Endothelial cell of umbilical vein (primary cell): ENCODE measurements around the gene MTG1. TPM values are rescaled to one million over a fixed set of nuclear protein-coding genes. Genes with fewer than 3 reads are reported as not detected.

ENCODE experiments used
- BruUV-seq: library from RNA; stranded (reverse); fragments of 400-500 nt; replicated peaks from 2 replicates; lab custom pipeline; 2021; lab: Mats Ljungman, UMichigan
- CTCF ChIA-PET: fragments of 300-600, 350-600 bp; sonication (Branson Sonifier 250); formaldehyde crosslinking; loops from one replicate; lab custom pipeline; 2021; ENCODE audit warnings: antibody characterized with exemption, inconsistent platforms; lab: Charles Lee
- POLR2A ChIA-PET: fragments of 300-600, 350-600 bp; sonication (Branson Sonifier 250); formaldehyde crosslinking; loops from one replicate; lab custom pipeline; 2021; ENCODE audit warnings: antibody characterized with exemption, inconsistent platforms; lab: Charles Lee
- DNase-seq: peaks from one replicate; pipeline ENCODE4 v3.0.0-alpha.2; 2011; ENCODE audit warnings: low read depth, low spot score
- FAIRE-seq: peaks from 2 replicates; lab custom pipeline; 2011; peaks lifted over from hg19 to GRCh38; lab: Jason Lieb, UNC
- H2AFZ ChIP-seq: 2 replicates; pipeline ENCODE4 v1.6.0; 2012; ENCODE audit warnings: low read depth, low read length, control low read depth, inconsistent platforms
- H3K27ac ChIP-seq: 2 replicates; pipeline ENCODE4 v1.5.1; 2011; ENCODE audit warnings: low read depth, mild to moderate bottlenecking, control low read depth, low read length, moderate library complexity; ENCODE audit not compliant: insufficient read depth
- H3K27me3 ChIP-seq, 2 experiments: 2 replicates each; pipeline versions ENCODE4 v1.6.0 to v1.6.1; 2011; ENCODE audit warnings: low read length in 2 of 2, mixed read lengths in 1 of 2; ENCODE audit not compliant: control insufficient read depth in 2 of 2, insufficient read depth in 2 of 2
- H3K36me3 ChIP-seq, 2 experiments: 2 replicates in 1 of 2; 3 replicates in 1 of 2; pipeline ENCODE4 v1.5.1; 2011; ENCODE audit warnings: low read length in 2 of 2, mild to moderate bottlenecking in 1 of 2, moderate library complexity in 1 of 2; ENCODE audit not compliant: control insufficient read depth in 2 of 2, insufficient read depth in 2 of 2; ENCODE audit errors: extremely low read depth in 1 of 2
- H3K4me1 ChIP-seq: 3 replicates; pipeline ENCODE4 v1.5.1; 2011; ENCODE audit warnings: mild to moderate bottlenecking, low read length; ENCODE audit not compliant: control insufficient read depth, insufficient read depth; ENCODE audit errors: extremely low read depth
- H3K4me2 ChIP-seq: 2 replicates; pipeline ENCODE4 v1.6.1; 2011; ENCODE audit warnings: low read length, control low read depth, mixed read lengths; ENCODE audit not compliant: insufficient read depth
- H3K4me3 ChIP-seq, 3 experiments: fragments of 200-600 bp in 1 of 3; sonication (generic), shearing (Covaris generic) in 1 of 3; replicated peaks in 1 of 3; 2 replicates each; pipeline ENCODE4 v1.5.1; 2011 to 2016; ENCODE audit warnings: control low read depth in 3 of 3, low read length in 3 of 3, mild to moderate bottlenecking in 2 of 3, inconsistent platforms in 1 of 3, low read depth in 1 of 3, moderate library complexity in 1 of 3; ENCODE audit not compliant: insufficient read depth in 1 of 3
- H3K79me2 ChIP-seq: 2 replicates; pipeline ENCODE4 v1.6.0; 2012; ENCODE audit warnings: low read length, inconsistent platforms; ENCODE audit not compliant: control insufficient read depth, insufficient read depth
- H3K9ac ChIP-seq: replicated peaks from 2 replicates; pipeline ENCODE3; 2011; ENCODE audit warnings: low read length, control low read depth; ENCODE audit not compliant: insufficient read depth; ENCODE audit errors: extremely low read depth
- H3K9me1 ChIP-seq: replicated peaks from 3 replicates; pipeline ENCODE4 v1.6.0; 2011; ENCODE audit warnings: mild to moderate bottlenecking, low read length; ENCODE audit not compliant: control insufficient read depth, insufficient read depth; ENCODE audit errors: extremely low read depth
- H3K9me3 ChIP-seq: replicated peaks from 2 replicates; pipeline ENCODE4 v1.5.1; 2012; ENCODE audit warnings: low read length, inconsistent platforms; ENCODE audit not compliant: control insufficient read depth, insufficient read depth
- H4K20me1 ChIP-seq: replicated peaks from 2 replicates; pipeline ENCODE3; 2011; ENCODE audit warnings: mild to moderate bottlenecking, low read length; ENCODE audit not compliant: control insufficient read depth, insufficient read depth; ENCODE audit errors: extremely low read depth
- CTCF ChIP-seq, 2 donors: IDR thresholded peaks; 1 replicate in 1 of 2; 2 replicates in 1 of 2; pipeline ENCODE4 v1.5.1; 2011; ENCODE audit warnings: low read length in 2 of 2, mild to moderate bottlenecking in 2 of 2, moderate library complexity in 2 of 2, control low read depth in 1 of 2, inconsistent platforms in 1 of 2, low read depth in 1 of 2; ENCODE audit not compliant: insufficient read depth in 1 of 2; ENCODE audit errors: extremely low read depth in 1 of 2
- EZH2 ChIP-seq: IDR thresholded peaks from 2 replicates; pipeline ENCODE4 v1.6.1; 2012; ENCODE audit warnings: borderline replicate concordance, low read depth, mild to moderate bottlenecking, moderate library complexity, low read length, inconsistent platforms; ENCODE audit not compliant: severe bottlenecking
- FOS ChIP-seq: IDR thresholded peaks from 2 replicates; pipeline ENCODE4 v1.6.1; 2011; ENCODE audit warnings: mild to moderate bottlenecking, low read length, moderate library complexity, borderline replicate concordance; ENCODE audit not compliant: insufficient read depth
- GATA2 ChIP-seq: IDR thresholded peaks from 2 replicates; pipeline ENCODE4 v1.7.0; 2011; ENCODE audit warnings: low read depth, mild to moderate bottlenecking, moderate library complexity, mixed read lengths, low read length; ENCODE audit not compliant: insufficient read length, insufficient read depth
- JUN ChIP-seq: IDR thresholded peaks from 2 replicates; pipeline ENCODE4 v1.6.1; 2011; ENCODE audit warnings: borderline replicate concordance, low read depth; ENCODE audit not compliant: insufficient read length, insufficient read depth
- MAX ChIP-seq: IDR thresholded peaks from 2 replicates; pipeline ENCODE4 v1.6.1; 2011; ENCODE audit not compliant: insufficient read depth, insufficient read length
- MYC ChIP-seq: IDR thresholded peaks from one replicate; pipeline ENCODE4 v1.6.1; 2011; ENCODE audit warnings: mild to moderate bottlenecking, low read depth, low read length
- POLR2A ChIP-seq: IDR thresholded peaks from 2 replicates; pipeline ENCODE4 v1.6.1; 2012; ENCODE audit warnings: low read depth, mild to moderate bottlenecking, control low read depth, low read length
- POLR2AphosphoS5 ChIP-seq: IDR thresholded peaks from 2 replicates; pipeline ENCODE4 v1.6.1; 2012; ENCODE audit warnings: low read depth, mild to moderate bottlenecking, control low read depth, low read length, moderate library complexity; ENCODE audit not compliant: insufficient read depth
- dilution Hi-C: fragments of 300-500 bp; cut with MboI; formaldehyde crosslinking; loops from one replicate; pipeline ENCODE4 v1.15.0; 2019; ENCODE audit warnings: low sequenced_read_pairs; ENCODE audit not compliant: extremely low pct_ligation_motif_present
- intact Hi-C: fragments of 100-400 bp; cut with micrococcal nuclease; formaldehyde crosslinking; loops from one replicate; pipeline ENCODE4 v1.10.0; 2022
- polyA plus RNA-seq, 4 experiments: library from polyadenylated mRNA; depleted of rRNA in 3 of 4; stranded (reverse) in 3 of 4; unstranded in 1 of 4; fragments of >200 nt; gene quantifications; 2 replicates each; pipeline versions ENCODE4 v1.2.1 to v1.2.3, GENCODE V29; 2011 to 2012; ENCODE audit warnings: missing spikeins in 1 of 4
- total RNA-seq: library from RNA; stranded (reverse); gene quantifications from 2 replicates; pipeline ENCODE4 v1.2.3, GENCODE V29; 2021

The MTG1 gene
- total and polyA plus RNA-seq, 2 donors (not counting 3 experiments of a cell fraction or from before 2014, with no cell fraction given): 66.5 to 91.6 TPM

GRCh38 chr10:133381036-133381435 is 12.9 kb upstream of the MTG1 start:
- Histone ChIP-seq H3K36me3 (no peaks in the 10 kb centered on the region), H3K79me2 (no peaks in the 10 kb centered on the region), H3K4me1 (peaks cover 8% of the 10 kb centered on the region), H4K20me1 (no peaks in the 10 kb centered on the region), H3K9me1 (no peaks in the 10 kb centered on the region), H3K9ac (no peak overlapping the region), H3K27me3 (no peaks in the 10 kb centered on the region), H3K27ac (no peak overlapping the region), H2AFZ (no peak overlapping the region), H3K4me2 (no peak overlapping the region), H3K4me3 (no peak overlapping the region), H3K9me3 (no peaks in the 10 kb centered on the region)
- POLR2A ChIA-PET: no interaction called here
- FAIRE-seq (no peak), DNase-seq (no peak)
- TF ChIP-seq MYC (no peak), MAX (no peak), CTCF (IDR thresholded peaks at IDR 0.05; ENCODE audit: extremely low read depth in 1 of 2, insufficient read depth in 1 of 2, low read depth in 1 of 2, low read length in 2 of 2) (no peak), EZH2 (no peak), GATA2 (no peak), JUN (no peak), POLR2AphosphoS5 (no peak), FOS (no peak), POLR2A (no peak)
- CTCF ChIA-PET: no interaction called here
- BruUV-seq: no TSS peak
- dilution Hi-C loops (no loop called here), intact Hi-C loops (no loop called here)
